IPS DF 6.9 (cell line): ENCODE measurements around the gene MACROD2.

Experiments
- DNase-seq: peaks from one replicate; pipeline ENCODE4 v3.0.0-alpha.2; 2013; ENCODE audit warnings: low read depth, low spot score
- H3K27ac ChIP-seq: one replicate; pipeline ENCODE4 v1.5.1; 2013; ENCODE audit warnings: low read length, control low read depth
- H3K27me3 ChIP-seq: 2 replicates; pipeline ENCODE4 v1.6.1; 2013; ENCODE audit warnings: mild to moderate bottlenecking, low read length; ENCODE audit not compliant: control insufficient read depth, insufficient read depth
- H3K36me3 ChIP-seq: 2 replicates; pipeline ENCODE4 v1.6.1; 2013; ENCODE audit warnings: low read length; ENCODE audit not compliant: control insufficient read depth, insufficient read depth
- H3K4me1 ChIP-seq: 2 replicates; pipeline ENCODE4 v1.6.1; 2013; ENCODE audit warnings: low read length; ENCODE audit not compliant: control insufficient read depth, insufficient read depth
- H3K4me3 ChIP-seq: 2 replicates; pipeline ENCODE4 v1.5.1; 2013; ENCODE audit warnings: mild to moderate bottlenecking, low read length
- H3K9me3 ChIP-seq: 2 replicates; pipeline ENCODE4 v1.6.1; 2013; ENCODE audit warnings: low read length, inconsistent platforms; ENCODE audit not compliant: control insufficient read depth, insufficient read depth
- WGBS: extraction: QIAGEN DNeasy Blood & Tissue Kit; methylation state at CpG from one replicate; pipeline ENCODE4 v1.1.7; 2013; ENCODE audit warnings: mixed read lengths, missing lambda C conversion rate; ENCODE audit not compliant: insufficient read length, insufficient coverage; 5-methylcytosine and 5-hydroxymethylcytosine counted together

Gene MACROD2

GRCh38 chr20:15176929-15177328, 1181.6 kb downstream of the MACROD2 start:
- no peak for DNase-seq
- Histone ChIP-seq H3K27me3 (no peaks in the 10 kb centered on the region), H3K36me3 (no peaks in the 10 kb centered on the region), H3K4me3 (no peak overlapping the region), H3K4me1 (no peaks in the 10 kb centered on the region), H3K27ac (no peak overlapping the region), H3K9me3 (no peaks in the 10 kb centered on the region)
- WGBS, result no CpG with 5 or more reads among the region's 4 CpGs

DNA sequence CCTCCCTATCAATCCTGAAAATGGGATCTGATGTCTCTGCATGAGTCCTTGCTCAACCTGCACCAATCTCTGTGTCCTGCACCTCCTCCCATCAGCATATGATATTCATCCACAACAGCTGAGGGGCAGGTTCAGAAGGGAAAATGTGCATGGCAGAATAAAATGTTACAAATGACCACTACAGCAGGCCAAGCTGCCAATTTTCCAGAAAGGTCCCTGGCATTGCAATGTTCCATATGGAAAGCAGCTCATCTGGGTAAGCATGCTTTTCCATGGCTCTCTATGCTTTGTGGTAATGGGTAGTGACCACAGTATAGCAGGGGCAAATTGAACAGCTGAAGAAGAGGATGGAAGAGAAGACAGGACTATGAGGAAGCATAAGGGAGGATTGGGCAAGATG, 1183.3 kb downstream of the MACROD2 start:
- H3K27ac ChIP-seq, result no peak overlapping the region
- no peaks in the 10 kb centered on the region for H3K36me3 ChIP-seq
- DNase-seq, result no peak
- H3K9me3 ChIP-seq, result no peaks in the 10 kb centered on the region
- no peaks in the 10 kb centered on the region for H3K27me3 ChIP-seq
- H3K4me1 ChIP-seq, result no peaks in the 10 kb centered on the region
- no peak overlapping the region for H3K4me3 ChIP-seq

GRCh38 chr20:15179381-15179780, 1184.1 kb downstream of the MACROD2 start:
- DNase-seq, result no peak
- Histone ChIP-seq H3K27me3 (no peaks in the 10 kb centered on the region), H3K36me3 (no peaks in the 10 kb centered on the region), H3K4me1 (no peaks in the 10 kb centered on the region), H3K9me3 (no peaks in the 10 kb centered on the region), H3K27ac (no peak overlapping the region), H3K4me3 (no peak overlapping the region)
- WGBS, result no CpG with 5 or more reads among the region's 2 CpGs

- Histone ChIP-seq H3K4me3 (no peak overlapping the region), H3K36me3 (no peaks in the 10 kb centered on the region), H3K9me3 (no peaks in the 10 kb centered on the region), H3K4me1 (no peaks in the 10 kb centered on the region), H3K27me3 (no peaks in the 10 kb centered on the region), H3K27ac (no peak overlapping the region)
- no CpG with 5 or more reads among the region's 3 CpGs for WGBS
- DNase-seq, result no peak
These were observed 1184.5 kb downstream of the MACROD2 start for GRCh38 chr20:15179781-15180180.

DNA sequence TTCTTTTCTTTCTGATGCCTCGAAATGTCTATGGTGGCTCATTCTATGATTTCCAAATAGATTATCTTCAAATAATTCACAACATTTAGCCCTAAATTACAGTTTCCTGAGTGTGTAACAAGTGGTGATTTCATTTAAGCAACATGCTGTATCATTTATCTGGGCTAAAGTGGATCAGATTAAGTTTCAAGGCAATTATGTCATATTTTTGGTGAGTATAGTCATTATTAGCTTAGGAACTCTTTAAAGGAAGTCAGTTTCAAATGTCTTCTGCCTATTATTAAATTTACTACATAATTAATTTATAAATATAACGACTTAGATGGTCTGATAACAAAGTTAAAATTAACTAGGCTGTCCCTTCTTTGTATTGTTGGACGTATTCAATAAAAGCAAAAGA, 1190.0 kb downstream of the MACROD2 start:
- DNase-seq, result no peak
- no CpG with 5 or more reads among the region's 3 CpGs for WGBS
- Histone ChIP-seq H3K4me3 (no peak overlapping the region), H3K27me3 (no peaks in the 10 kb centered on the region), H3K27ac (no peak overlapping the region), H3K9me3 (no peaks in the 10 kb centered on the region), H3K36me3 (no peaks in the 10 kb centered on the region), H3K4me1 (no peaks in the 10 kb centered on the region)

DNA sequence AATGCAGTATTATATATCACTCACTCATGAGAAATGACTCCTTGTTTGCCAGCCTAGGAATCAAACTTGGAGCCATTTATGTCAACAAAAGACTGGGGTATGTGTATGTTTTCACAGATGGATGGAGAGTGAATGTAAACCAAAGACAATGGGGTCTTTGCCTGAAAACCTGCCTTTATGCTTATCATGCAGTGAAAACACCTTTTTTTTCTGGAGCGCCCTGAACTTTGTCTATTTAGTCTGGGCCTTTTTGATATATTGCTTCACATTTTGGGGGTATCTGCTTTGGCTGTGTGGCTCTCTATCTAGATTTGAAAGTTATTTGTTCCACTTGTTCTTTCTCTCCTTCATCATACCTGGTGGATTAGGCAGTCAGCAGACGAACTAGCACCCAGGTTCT, 1190.6 kb downstream of the MACROD2 start:
- H3K27me3 ChIP-seq, result no peaks in the 10 kb centered on the region
- no CpG with 5 or more reads among the region's 2 CpGs for WGBS
- DNase-seq, result no peak
- H3K36me3 ChIP-seq, result no peaks in the 10 kb centered on the region
- H3K4me1 ChIP-seq, result no peaks in the 10 kb centered on the region; the same call in 1 of the 2 replicates
- no peak overlapping the region for H3K4me3 ChIP-seq
- H3K9me3 ChIP-seq, result no peaks in the 10 kb centered on the region
- H3K27ac ChIP-seq, result no peak overlapping the region

DNA sequence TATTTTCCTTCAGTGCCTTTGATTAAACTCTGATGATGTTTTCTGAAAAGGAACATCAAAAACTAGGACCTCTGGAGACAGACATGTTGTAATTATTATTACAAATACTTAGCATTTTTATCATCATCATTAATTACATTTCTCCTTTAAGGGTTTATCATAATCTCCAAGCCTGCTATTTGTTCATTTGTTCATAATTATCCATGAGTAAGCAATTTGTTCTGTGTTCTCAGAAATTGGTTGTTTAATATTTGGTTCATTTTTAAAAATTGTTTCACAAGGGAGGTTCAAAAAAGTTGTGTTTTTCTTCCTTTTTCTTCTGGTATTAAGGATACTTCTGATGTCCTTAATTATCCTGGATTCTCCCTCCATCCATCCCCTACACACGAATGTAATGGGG, 1192.3 kb downstream of the MACROD2 start:
- Histone ChIP-seq H3K36me3 (no peaks in the 10 kb centered on the region), H3K9me3 (no peaks in the 10 kb centered on the region), H3K4me1 (no peaks in the 10 kb centered on the region; the same call in 1 of the 2 replicates), H3K4me3 (no peak overlapping the region), H3K27me3 (no peaks in the 10 kb centered on the region), H3K27ac (no peak overlapping the region)
- DNase-seq, result no peak
- no CpG with 5 or more reads among the region's 1 CpG for WGBS

DNA sequence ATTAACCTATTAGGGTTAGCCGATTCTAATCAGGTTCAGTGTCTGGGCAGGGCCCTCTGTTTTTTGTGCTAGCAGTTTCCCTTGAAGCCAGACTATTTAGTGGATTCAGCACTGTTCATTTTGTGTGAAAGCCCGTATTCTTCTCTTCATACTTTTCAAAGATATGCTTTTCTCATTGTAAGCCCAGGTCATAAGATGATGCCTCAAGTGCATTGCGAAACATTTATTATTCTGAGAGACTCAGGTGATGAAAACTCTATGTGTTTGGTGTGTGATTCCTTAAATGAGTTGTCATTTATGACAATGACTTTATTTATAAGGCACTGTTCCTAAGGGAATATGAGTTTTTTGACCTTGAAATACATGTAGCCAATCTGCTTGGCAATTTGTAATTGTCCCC, 1193.1 kb downstream of the MACROD2 start:
- no peak for DNase-seq
- Histone ChIP-seq H3K36me3 (no peaks in the 10 kb centered on the region), H3K27me3 (no peaks in the 10 kb centered on the region), H3K27ac (no peak overlapping the region), H3K4me1 (no peaks in the 10 kb centered on the region; the same call in 1 of the 2 replicates), H3K4me3 (no peak overlapping the region), H3K9me3 (no peaks in the 10 kb centered on the region)
- no CpG with 5 or more reads among the region's 3 CpGs for WGBS

DNA sequence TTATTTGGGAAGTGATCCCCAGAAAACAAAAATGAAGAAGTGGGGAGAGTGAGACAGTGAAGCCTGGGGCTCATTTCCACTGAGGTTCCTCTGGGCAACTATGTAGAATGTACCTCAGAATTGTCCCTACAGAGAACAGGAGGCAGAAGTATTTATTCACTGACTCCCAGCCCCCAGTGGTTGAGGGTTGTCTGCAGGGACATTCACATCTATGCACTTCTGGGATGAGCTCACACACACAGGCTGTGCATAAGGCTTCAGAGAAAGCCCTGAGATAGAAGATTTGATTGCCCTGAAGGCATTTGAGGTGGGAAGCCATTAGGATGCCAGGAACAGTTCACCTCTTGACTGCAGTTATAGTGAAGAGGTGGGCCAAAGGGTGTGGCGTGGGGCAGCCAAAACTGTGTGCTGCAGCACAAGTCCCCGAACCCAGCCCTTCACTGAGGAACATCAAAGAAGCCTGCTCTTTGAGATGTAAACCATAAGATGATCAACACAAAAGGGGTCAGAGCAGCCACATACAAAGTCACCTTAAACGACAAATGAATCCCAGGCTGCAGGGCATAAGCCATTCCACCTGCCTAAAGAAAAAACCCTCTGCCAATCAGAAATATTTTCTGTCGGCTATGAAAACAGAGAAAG, 1195.9 kb downstream of the MACROD2 start:
- Histone ChIP-seq H3K36me3 (no peaks in the 10 kb centered on the region), H3K27me3 (no peaks in the 10 kb centered on the region), H3K27ac (no peak overlapping the region), H3K4me3 (no peak overlapping the region), H3K9me3 (no peaks in the 10 kb centered on the region), H3K4me1 (no peaks in the 10 kb centered on the region; the same call in 1 of the 2 replicates)
- WGBS, result no CpG with 5 or more reads among the region's 4 CpGs
- no peak for DNase-seq

- WGBS, result no CpG with 5 or more reads among the region's 4 CpGs
- H3K4me1 ChIP-seq, result no peaks in the 10 kb centered on the region; the same call in 1 of the 2 replicates
- H3K9me3 ChIP-seq, result no peaks in the 10 kb centered on the region
- no peak for DNase-seq
- H3K36me3 ChIP-seq, result no peaks in the 10 kb centered on the region
- no peak overlapping the region for H3K4me3 ChIP-seq
- no peak overlapping the region for H3K27ac ChIP-seq
- H3K27me3 ChIP-seq, result no peaks in the 10 kb centered on the region
These were observed 1200.1 kb downstream of the MACROD2 start for GRCh38 chr20:15195378-15195777.

- no peak for DNase-seq
- H3K9me3 ChIP-seq, result no peaks in the 10 kb centered on the region
- no peak overlapping the region for H3K4me3 ChIP-seq
- no peaks in the 10 kb centered on the region for H3K4me1 ChIP-seq
- H3K27me3 ChIP-seq, result no peaks in the 10 kb centered on the region
- WGBS, result no CpG with 5 or more reads among the region's 3 CpGs
- H3K27ac ChIP-seq, result no peak overlapping the region
- H3K36me3 ChIP-seq, result no peaks in the 10 kb centered on the region
These were observed 1201.4 kb downstream of the MACROD2 start for GRCh38 chr20:15196547-15197255.
